Karpas-422 (cell line): ENCODE measurements around the gene PFDN4. TPM values are rescaled to one million over a fixed set of nuclear protein-coding genes. Genes with fewer than 3 reads are reported as not detected.
"Not testable (repeated sequence)": the region's sequence is repeated elsewhere in the genome, so short reads cannot be mapped to it uniquely, and the experiment has no call there.

Experiments
- DNase-seq: peaks from one replicate; pipeline ENCODE4 v3.0.0-alpha.2; 2015
- H2AFZ ChIP-seq: fragments of 200-600 bp; sonication (generic); 2 replicates; pipeline ENCODE4 v1.6.1; 2014; ENCODE audit warnings: antibody characterized with exemption, low read length, mixed read lengths
- H3K27ac ChIP-seq: fragments of 200-600 bp; sonication (generic); 2 replicates; pipeline ENCODE4 v1.5.1; 2014; ENCODE audit warnings: mild to moderate bottlenecking, low read length, moderate library complexity
- H3K27me3 ChIP-seq: fragments of 200-600 bp; sonication (generic); 2 replicates; pipeline ENCODE4 v1.6.1; 2014; ENCODE audit warnings: low read length, mixed read lengths
- H3K36me3 ChIP-seq: fragments of 200-600 bp; sonication (generic); 2 replicates; pipeline ENCODE4 v1.6.1; 2014; ENCODE audit warnings: low read length, mixed read lengths; ENCODE audit not compliant: insufficient read depth
- H3K4me1 ChIP-seq: fragments of 200-600 bp; sonication (generic); 2 replicates; pipeline ENCODE4 v1.6.1; 2014; ENCODE audit warnings: mild to moderate bottlenecking, low read length, mixed read lengths
- H3K4me2 ChIP-seq: fragments of 200-600 bp; sonication (generic); 2 replicates; pipeline ENCODE4 v1.6.1; 2014; ENCODE audit warnings: low read length, low read depth, mild to moderate bottlenecking; ENCODE audit not compliant: poor library complexity, severe bottlenecking
- H3K4me3 ChIP-seq: fragments of 200-600 bp; sonication (generic); 2 replicates; pipeline ENCODE4 v1.5.1; 2014; ENCODE audit warnings: mild to moderate bottlenecking, antibody characterized with exemption, low read length, mixed read lengths
- H3K79me2 ChIP-seq: fragments of 200-600 bp; sonication (generic); 2 replicates; pipeline ENCODE4 v1.6.1; 2014; ENCODE audit warnings: mild to moderate bottlenecking, low read length, mixed read lengths
- H3K9ac ChIP-seq: fragments of 200-600 bp; sonication (generic); 2 replicates; pipeline ENCODE4 v1.6.0; 2014; ENCODE audit warnings: low read length
- H3K9me2 ChIP-seq: fragments of 200-600 bp; sonication (generic), shearing (Covaris generic); replicated peaks from 2 replicates; pipeline ENCODE4 v1.6.0; 2014; ENCODE audit warnings: mild to moderate bottlenecking, low read length, moderate library complexity; ENCODE audit not compliant: insufficient read depth
- H3K9me3 ChIP-seq: fragments of 300-700, 200-600 bp; sonication (generic); 2 replicates; pipeline ENCODE4 v1.6.1; 2014; ENCODE audit warnings: low read length, mixed read lengths
- H4K20me1 ChIP-seq: fragments of 200-600 bp; sonication (generic); 2 replicates; pipeline ENCODE4 v1.6.1; 2014; ENCODE audit warnings: mild to moderate bottlenecking, antibody characterized with exemption, low read length, low read depth; ENCODE audit not compliant: insufficient read depth
- total RNA-seq: library from RNA; depleted of rRNA; stranded (reverse); fragments of >200 nt; shearing (Covaris generic); gene quantifications from 2 replicates; pipeline ENCODE4 v1.2.3, GENCODE V29; 2014; ENCODE audit warnings: low replicate concordance

The PFDN4 gene
- total RNA-seq, 1 experiment from 2014 or later, result 70.7 TPM

DNA sequence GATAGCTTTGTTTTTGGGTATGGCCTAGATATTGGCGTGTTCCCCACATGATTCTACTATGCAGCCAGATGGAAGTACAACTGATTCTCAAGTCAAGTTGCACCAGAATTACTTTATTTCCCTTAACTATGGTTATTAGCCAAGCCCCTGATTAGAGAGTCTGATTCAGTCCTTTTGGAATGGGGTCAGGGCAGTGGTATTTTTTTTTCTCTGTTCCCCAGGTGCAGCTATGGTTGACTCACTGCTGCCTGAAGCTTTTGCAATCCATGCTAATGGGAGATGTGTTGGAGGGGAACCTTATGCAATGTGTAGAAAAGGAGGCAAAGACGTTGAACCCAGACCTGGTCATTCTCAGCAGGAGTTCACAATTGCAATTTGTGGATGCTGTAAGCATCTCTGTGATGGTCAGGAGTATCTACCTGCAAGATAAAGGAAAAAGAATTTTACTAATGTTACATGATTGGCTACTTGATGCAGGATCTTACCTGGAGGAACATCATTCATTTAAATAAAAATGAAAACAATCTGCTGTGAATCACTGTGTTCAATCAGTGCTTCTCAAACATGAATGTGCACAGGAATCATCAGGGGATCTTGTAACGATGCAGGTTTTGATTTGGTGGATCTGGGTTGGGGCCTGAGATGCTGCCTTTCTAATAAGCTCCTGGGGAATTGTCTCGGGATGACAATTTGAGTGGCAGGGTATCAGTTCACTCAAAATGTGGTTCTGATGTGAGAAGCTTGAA lies 49.4 kb downstream of the PFDN4 start:
- no peak for DNase-seq
- no peaks in the 10 kb centered on the region for H3K36me3 ChIP-seq
- H4K20me1 ChIP-seq, result no peaks in the 10 kb centered on the region
- no peak overlapping the region for H3K4me2 ChIP-seq
- no peaks in the 10 kb centered on the region for H3K27me3 ChIP-seq
- H3K9me2 ChIP-seq, result no peaks in the 10 kb centered on the region
- no peaks in the 10 kb centered on the region for H3K79me2 ChIP-seq
- no peak overlapping the region for H3K4me3 ChIP-seq
- no peak overlapping the region for H3K9ac ChIP-seq
- no peaks in the 10 kb centered on the region for H3K4me1 ChIP-seq
- no peaks in the 10 kb centered on the region for H3K9me3 ChIP-seq
- no peak overlapping the region for H2AFZ ChIP-seq
- H3K27ac ChIP-seq, result no peak overlapping the region

- H3K9me2 ChIP-seq, result no peaks in the 10 kb centered on the region
- no peaks in the 10 kb centered on the region for H3K9me3 ChIP-seq
- no peaks in the 10 kb centered on the region for H3K36me3 ChIP-seq
- H3K27me3 ChIP-seq, result no peaks in the 10 kb centered on the region
- no peak overlapping the region for H2AFZ ChIP-seq
- DNase-seq, result no peak
- no peak overlapping the region for H3K9ac ChIP-seq
- H3K27ac ChIP-seq, result no peak overlapping the region
- H4K20me1 ChIP-seq, result no peaks in the 10 kb centered on the region
- H3K4me2 ChIP-seq, result no peak overlapping the region
- H3K4me3 ChIP-seq, result no peak overlapping the region
- H3K79me2 ChIP-seq, result no peaks in the 10 kb centered on the region
- no peaks in the 10 kb centered on the region for H3K4me1 ChIP-seq
Observed at GRCh38 chr20:54260116-54260515, 52.2 kb downstream of the PFDN4 start.

GRCh38 chr20:54262671-54263070 lies 54.8 kb downstream of the PFDN4 start:
- no peak for DNase-seq
- Histone ChIP-seq H3K36me3 (no peaks in the 10 kb centered on the region), H3K4me3 (no peak overlapping the region), H3K4me1 (no peaks in the 10 kb centered on the region), H2AFZ (no peak overlapping the region), H3K27ac (no peak overlapping the region), H3K27me3 (no peaks in the 10 kb centered on the region), H3K9me3 (no peaks in the 10 kb centered on the region), H3K9me2 (no peaks in the 10 kb centered on the region), H3K79me2 (no peaks in the 10 kb centered on the region), H3K9ac (no peak overlapping the region), H3K4me2 (no peak overlapping the region), H4K20me1 (no peaks in the 10 kb centered on the region)

DNA sequence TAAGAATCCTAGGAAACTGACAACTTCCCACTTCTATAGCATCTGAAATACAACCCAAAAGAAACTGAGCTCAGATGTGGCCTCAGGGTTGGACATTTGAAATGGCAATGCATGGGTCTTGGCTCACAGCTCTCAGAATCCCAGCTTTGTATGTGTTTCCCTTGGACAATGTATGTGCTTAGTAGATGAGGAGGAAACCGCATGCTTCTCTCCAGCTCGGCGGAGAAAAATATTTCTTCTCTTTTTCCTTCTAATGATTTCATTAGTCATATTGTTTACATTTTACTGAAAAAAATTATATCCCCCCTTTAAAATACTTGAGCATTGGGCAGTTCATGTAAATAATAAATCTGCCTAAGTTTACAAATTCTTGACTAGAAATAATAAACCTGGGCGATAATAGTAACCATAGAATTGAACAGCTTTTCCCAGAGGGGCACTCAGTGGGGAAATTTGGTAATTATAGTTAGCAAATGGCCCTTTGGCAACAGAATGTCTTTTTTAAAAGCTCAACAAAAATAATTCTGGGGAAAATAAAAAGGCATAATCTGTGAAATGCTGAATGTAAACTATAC lies 55.3 kb downstream of the PFDN4 start:
- no peaks in the 10 kb centered on the region for H3K36me3 ChIP-seq
- no peak overlapping the region for H3K27ac ChIP-seq
- no peak overlapping the region for H2AFZ ChIP-seq
- H3K4me3 ChIP-seq, result no peak overlapping the region
- DNase-seq, result no peak
- no peak overlapping the region for H3K9ac ChIP-seq
- H4K20me1 ChIP-seq, result no peaks in the 10 kb centered on the region
- H3K9me3 ChIP-seq, result no peaks in the 10 kb centered on the region
- H3K79me2 ChIP-seq, result no peaks in the 10 kb centered on the region
- H3K4me2 ChIP-seq, result no peak overlapping the region
- no peaks in the 10 kb centered on the region for H3K9me2 ChIP-seq
- no peaks in the 10 kb centered on the region for H3K4me1 ChIP-seq
- no peaks in the 10 kb centered on the region for H3K27me3 ChIP-seq

- H3K4me3 ChIP-seq, DNase-seq, H3K27ac ChIP-seq, H3K79me2 ChIP-seq, H3K36me3 ChIP-seq, H3K27me3 ChIP-seq, H3K4me2 ChIP-seq, H3K4me1 ChIP-seq, H3K9me3 ChIP-seq, H3K9me2 ChIP-seq, H2AFZ ChIP-seq, H4K20me1 ChIP-seq, H3K9ac ChIP-seq: not testable (repeated sequence)
Observed at GRCh38 chr20:54265791-54266190, 57.9 kb downstream of the PFDN4 start.

DNA sequence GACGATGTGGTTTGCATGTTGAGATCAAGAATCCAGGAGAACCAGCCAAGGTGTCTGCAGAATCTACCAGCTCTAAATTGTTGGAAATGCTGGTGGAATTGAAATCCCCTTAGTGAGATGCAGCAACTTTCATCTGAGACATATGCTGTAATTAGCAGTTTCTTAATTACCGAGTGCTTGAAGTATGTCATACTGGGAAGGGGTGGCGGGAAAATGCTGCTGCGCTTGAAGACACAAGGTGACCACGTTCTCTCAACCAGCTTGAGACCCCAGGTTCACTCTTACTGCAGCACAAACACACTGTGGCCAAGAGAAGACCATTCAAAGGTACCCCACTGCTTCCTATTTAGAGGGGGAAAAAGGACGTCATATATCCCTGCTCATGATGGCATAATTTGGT lies 59.0 kb downstream of the PFDN4 start:
- no peaks in the 10 kb centered on the region for H3K4me1 ChIP-seq
- H3K9me2 ChIP-seq, result no peaks in the 10 kb centered on the region
- no peaks in the 10 kb centered on the region for H3K36me3 ChIP-seq
- no peak overlapping the region for H3K27ac ChIP-seq
- no peak overlapping the region for H3K4me3 ChIP-seq
- no peaks in the 10 kb centered on the region for H3K9me3 ChIP-seq
- no peaks in the 10 kb centered on the region for H3K79me2 ChIP-seq
- no peaks in the 10 kb centered on the region for H4K20me1 ChIP-seq
- no peak overlapping the region for H3K4me2 ChIP-seq
- no peak overlapping the region for H3K9ac ChIP-seq
- no peak overlapping the region for H2AFZ ChIP-seq
- DNase-seq, result no peak
- H3K27me3 ChIP-seq, result no peaks in the 10 kb centered on the region

GRCh38 chr20:54267483-54268003 lies 59.7 kb downstream of the PFDN4 start:
- no peaks in the 10 kb centered on the region for H3K4me1 ChIP-seq
- H4K20me1 ChIP-seq, result no peaks in the 10 kb centered on the region
- no peak overlapping the region for H3K4me3 ChIP-seq
- DNase-seq, result no peak
- H3K36me3 ChIP-seq, result no peaks in the 10 kb centered on the region
- no peaks in the 10 kb centered on the region for H3K27me3 ChIP-seq
- no peak overlapping the region for H3K27ac ChIP-seq
- H3K4me2 ChIP-seq, result no peak overlapping the region
- no peaks in the 10 kb centered on the region for H3K79me2 ChIP-seq
- H2AFZ ChIP-seq, result no peak overlapping the region
- H3K9me2 ChIP-seq, result no peaks in the 10 kb centered on the region
- H3K9ac ChIP-seq, result no peak overlapping the region
- no peaks in the 10 kb centered on the region for H3K9me3 ChIP-seq

GRCh38 chr20:54268941-54269340 lies 61.1 kb downstream of the PFDN4 start:
- Histone ChIP-seq H3K27me3 (no peaks in the 10 kb centered on the region), H3K4me1 (no peaks in the 10 kb centered on the region), H3K79me2 (no peaks in the 10 kb centered on the region), H3K9me2 (no peaks in the 10 kb centered on the region), H3K4me3 (no peak overlapping the region), H3K9me3 (no peaks in the 10 kb centered on the region), H3K9ac (no peak overlapping the region), H4K20me1 (no peaks in the 10 kb centered on the region), H3K36me3 (no peaks in the 10 kb centered on the region), H3K4me2 (no peak overlapping the region), H2AFZ (no peak overlapping the region), H3K27ac (no peak overlapping the region)
- DNase-seq, result no peak
